HepG2 (cell line): Measurements from ENCODE around the gene PCDHGA7.

Source experiments
- BHLHE40 ChIP-seq: IDR thresholded peaks from 2 replicates; pipeline ENCODE4 v1.6.1; 2011; ENCODE audit warnings: low read length, improper control_type of control experiment
- KDM5B ChIP-seq: sonication (generic); formaldehyde crosslinking; IDR thresholded peaks from 2 replicates; pipeline ENCODE4 v1.4.0; 2020; ENCODE audit warnings: missing genetic modification reagents, mild to moderate bottlenecking, borderline replicate concordance
- TAF1 ChIP-seq: sonication (generic); formaldehyde crosslinking; IDR thresholded peaks from 2 replicates; pipeline ENCODE4 v1.4.0; 2020; ENCODE audit warnings: missing genetic modification reagents
- TCF12 ChIP-seq, 2 experiments: fragments of 450-650 bp in 1 of 2; sonication (generic) in 1 of 2; formaldehyde crosslinking in 1 of 2; IDR thresholded peaks; 2 replicates each; pipeline versions ENCODE4 v1.6.1 to v1.8.0; 2017 to 2022; ENCODE audit warnings: antibody characterized with exemption in 1 of 2, mild to moderate bottlenecking in 1 of 2, missing genetic modification reagents in 1 of 2, moderate library complexity in 1 of 2
- ZNF549 ChIP-seq: sonication (generic); formaldehyde crosslinking; IDR thresholded peaks from 2 replicates; pipeline ENCODE4 v1.5.0; 2020; ENCODE audit warnings: missing genetic modification reagents
- TF ChIP-seq, protein P1 (sequence below): sonication (generic); formaldehyde crosslinking; IDR thresholded peaks from 2 replicates; pipeline ENCODE4 v1.5.0; 2020; ENCODE audit warnings: mild to moderate bottlenecking, missing genetic modification reagents, moderate library complexity
- TF ChIP-seq, protein P2 (sequence below): sonication (generic); formaldehyde crosslinking; IDR thresholded peaks from 2 replicates; pipeline ENCODE4 v1.4.0; 2020; ENCODE audit warnings: missing genetic modification reagents, borderline replicate concordance
- TF ChIP-seq, protein P3 (sequence below): sonication (generic); formaldehyde crosslinking; IDR thresholded peaks from 2 replicates; pipeline ENCODE4 v1.8.1; 2023; ENCODE audit warnings: missing genetic modification reagents, inconsistent platforms, borderline replicate concordance
- TF ChIP-seq, protein P4 (sequence below): sonication (generic); formaldehyde crosslinking; IDR thresholded peaks from 2 replicates; pipeline ENCODE4 v1.8.0; 2022; ENCODE audit warnings: mild to moderate bottlenecking, missing genetic modification reagents, borderline replicate concordance
- TF ChIP-seq, protein P5 (sequence below), 2 experiments: IDR thresholded peaks; 2 replicates each; pipeline ENCODE4 v1.6.1; 2011 to 2012; ENCODE audit warnings: low read length in 2 of 2, borderline replicate concordance in 1 of 2, low read depth in 1 of 2, mild to moderate bottlenecking in 1 of 2, moderate library complexity in 1 of 2
- TF ChIP-seq, protein P6 (sequence below): sonication (generic); formaldehyde crosslinking; IDR thresholded peaks from 2 replicates; pipeline ENCODE4 v1.8.1; 2023; ENCODE audit warnings: missing genetic modification reagents, mild to moderate bottlenecking, borderline replicate concordance
- TF ChIP-seq, protein P7 (sequence below): sonication (generic); formaldehyde crosslinking; IDR thresholded peaks from 2 replicates; pipeline ENCODE4 v1.9.0; 2021; ENCODE audit warnings: missing genetic modification reagents, borderline replicate concordance

DNA sequence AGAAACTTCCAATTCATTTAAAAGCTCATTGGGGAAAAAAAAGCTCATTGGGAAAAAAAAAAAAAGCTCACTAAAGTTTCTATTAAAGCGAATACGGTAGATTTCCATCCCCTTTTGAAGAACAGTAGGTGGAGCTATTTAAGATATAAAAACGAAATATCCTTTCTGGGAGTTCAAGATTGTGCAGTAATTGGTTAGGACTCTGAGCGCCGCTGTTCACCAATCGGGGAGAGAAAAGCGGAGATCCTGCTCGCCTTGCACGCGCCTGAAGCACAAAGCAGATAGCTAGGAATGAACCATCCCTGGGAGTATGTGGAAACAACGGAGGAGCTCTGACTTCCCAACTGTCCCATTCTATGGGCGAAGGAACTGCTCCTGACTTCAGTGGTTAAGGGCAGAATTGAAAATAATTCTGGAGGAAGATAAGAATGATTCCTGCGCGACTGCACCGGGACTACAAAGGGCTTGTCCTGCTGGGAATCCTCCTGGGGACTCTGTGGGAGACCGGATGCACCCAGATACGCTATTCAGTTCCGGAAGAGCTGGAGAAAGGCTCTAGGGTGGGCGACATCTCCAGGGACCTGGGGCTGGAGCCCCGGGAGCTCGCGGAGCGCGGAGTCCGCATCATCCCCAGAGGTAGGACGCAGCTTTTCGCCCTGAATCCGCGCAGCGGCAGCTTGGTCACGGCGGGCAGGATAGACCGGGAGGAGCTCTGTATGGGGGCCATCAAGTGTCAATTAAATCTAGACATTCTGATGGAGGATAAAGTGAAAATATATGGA is 48.0 kb downstream of the PCDHGA7 start, which contains the start of gene PCDHGA12:
- TF ChIP-seq, protein P1, sequence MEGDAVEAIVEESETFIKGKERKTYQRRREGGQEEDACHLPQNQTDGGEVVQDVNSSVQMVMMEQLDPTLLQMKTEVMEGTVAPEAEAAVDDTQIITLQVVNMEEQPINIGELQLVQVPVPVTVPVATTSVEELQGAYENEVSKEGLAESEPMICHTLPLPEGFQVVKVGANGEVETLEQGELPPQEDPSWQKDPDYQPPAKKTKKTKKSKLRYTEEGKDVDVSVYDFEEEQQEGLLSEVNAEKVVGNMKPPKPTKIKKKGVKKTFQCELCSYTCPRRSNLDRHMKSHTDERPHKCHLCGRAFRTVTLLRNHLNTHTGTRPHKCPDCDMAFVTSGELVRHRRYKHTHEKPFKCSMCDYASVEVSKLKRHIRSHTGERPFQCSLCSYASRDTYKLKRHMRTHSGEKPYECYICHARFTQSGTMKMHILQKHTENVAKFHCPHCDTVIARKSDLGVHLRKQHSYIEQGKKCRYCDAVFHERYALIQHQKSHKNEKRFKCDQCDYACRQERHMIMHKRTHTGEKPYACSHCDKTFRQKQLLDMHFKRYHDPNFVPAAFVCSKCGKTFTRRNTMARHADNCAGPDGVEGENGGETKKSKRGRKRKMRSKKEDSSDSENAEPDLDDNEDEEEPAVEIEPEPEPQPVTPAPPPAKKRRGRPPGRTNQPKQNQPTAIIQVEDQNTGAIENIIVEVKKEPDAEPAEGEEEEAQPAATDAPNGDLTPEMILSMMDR (CRISPR knock-in tag) = peak; percentile 42
- no peak for TF ChIP-seq ZNF549
- TF ChIP-seq, protein P2, sequence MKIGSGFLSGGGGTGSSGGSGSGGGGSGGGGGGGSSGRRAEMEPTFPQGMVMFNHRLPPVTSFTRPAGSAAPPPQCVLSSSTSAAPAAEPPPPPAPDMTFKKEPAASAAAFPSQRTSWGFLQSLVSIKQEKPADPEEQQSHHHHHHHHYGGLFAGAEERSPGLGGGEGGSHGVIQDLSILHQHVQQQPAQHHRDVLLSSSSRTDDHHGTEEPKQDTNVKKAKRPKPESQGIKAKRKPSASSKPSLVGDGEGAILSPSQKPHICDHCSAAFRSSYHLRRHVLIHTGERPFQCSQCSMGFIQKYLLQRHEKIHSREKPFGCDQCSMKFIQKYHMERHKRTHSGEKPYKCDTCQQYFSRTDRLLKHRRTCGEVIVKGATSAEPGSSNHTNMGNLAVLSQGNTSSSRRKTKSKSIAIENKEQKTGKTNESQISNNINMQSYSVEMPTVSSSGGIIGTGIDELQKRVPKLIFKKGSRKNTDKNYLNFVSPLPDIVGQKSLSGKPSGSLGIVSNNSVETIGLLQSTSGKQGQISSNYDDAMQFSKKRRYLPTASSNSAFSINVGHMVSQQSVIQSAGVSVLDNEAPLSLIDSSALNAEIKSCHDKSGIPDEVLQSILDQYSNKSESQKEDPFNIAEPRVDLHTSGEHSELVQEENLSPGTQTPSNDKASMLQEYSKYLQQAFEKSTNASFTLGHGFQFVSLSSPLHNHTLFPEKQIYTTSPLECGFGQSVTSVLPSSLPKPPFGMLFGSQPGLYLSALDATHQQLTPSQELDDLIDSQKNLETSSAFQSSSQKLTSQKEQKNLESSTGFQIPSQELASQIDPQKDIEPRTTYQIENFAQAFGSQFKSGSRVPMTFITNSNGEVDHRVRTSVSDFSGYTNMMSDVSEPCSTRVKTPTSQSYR (CRISPR knock-in tag) = no peak
- TF ChIP-seq, protein P3, sequence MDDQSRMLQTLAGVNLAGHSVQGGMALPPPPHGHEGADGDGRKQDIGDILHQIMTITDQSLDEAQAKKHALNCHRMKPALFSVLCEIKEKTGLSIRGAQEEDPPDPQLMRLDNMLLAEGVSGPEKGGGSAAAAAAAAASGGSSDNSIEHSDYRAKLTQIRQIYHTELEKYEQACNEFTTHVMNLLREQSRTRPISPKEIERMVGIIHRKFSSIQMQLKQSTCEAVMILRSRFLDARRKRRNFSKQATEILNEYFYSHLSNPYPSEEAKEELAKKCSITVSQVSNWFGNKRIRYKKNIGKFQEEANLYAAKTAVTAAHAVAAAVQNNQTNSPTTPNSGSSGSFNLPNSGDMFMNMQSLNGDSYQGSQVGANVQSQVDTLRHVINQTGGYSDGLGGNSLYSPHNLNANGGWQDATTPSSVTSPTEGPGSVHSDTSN = no peak
- TF ChIP-seq, protein P4, sequence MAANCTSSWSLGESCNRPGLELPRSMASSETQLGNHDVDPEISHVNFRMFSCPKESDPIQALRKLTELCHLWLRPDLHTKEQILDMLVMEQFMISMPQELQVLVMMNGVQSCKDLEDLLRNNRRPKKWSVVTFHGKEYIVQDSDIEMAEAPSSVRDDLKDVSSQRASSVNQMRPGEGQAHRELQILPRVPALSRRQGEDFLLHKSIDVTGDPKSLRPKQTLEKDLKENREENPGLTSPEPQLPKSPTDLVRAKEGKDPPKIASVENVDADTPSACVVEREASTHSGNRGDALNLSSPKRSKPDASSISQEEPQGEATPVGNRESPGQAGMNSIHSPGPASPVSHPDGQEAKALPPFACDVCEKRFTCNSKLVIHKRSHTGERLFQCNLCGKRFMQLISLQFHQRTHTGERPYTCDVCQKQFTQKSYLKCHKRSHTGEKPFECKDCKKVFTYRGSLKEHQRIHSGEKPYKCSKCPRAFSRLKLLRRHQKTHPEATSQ (CRISPR knock-in tag) = no peak
- TF ChIP-seq, protein P5, sequence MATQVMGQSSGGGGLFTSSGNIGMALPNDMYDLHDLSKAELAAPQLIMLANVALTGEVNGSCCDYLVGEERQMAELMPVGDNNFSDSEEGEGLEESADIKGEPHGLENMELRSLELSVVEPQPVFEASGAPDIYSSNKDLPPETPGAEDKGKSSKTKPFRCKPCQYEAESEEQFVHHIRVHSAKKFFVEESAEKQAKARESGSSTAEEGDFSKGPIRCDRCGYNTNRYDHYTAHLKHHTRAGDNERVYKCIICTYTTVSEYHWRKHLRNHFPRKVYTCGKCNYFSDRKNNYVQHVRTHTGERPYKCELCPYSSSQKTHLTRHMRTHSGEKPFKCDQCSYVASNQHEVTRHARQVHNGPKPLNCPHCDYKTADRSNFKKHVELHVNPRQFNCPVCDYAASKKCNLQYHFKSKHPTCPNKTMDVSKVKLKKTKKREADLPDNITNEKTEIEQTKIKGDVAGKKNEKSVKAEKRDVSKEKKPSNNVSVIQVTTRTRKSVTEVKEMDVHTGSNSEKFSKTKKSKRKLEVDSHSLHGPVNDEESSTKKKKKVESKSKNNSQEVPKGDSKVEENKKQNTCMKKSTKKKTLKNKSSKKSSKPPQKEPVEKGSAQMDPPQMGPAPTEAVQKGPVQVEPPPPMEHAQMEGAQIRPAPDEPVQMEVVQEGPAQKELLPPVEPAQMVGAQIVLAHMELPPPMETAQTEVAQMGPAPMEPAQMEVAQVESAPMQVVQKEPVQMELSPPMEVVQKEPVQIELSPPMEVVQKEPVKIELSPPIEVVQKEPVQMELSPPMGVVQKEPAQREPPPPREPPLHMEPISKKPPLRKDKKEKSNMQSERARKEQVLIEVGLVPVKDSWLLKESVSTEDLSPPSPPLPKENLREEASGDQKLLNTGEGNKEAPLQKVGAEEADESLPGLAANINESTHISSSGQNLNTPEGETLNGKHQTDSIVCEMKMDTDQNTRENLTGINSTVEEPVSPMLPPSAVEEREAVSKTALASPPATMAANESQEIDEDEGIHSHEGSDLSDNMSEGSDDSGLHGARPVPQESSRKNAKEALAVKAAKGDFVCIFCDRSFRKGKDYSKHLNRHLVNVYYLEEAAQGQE (IDR thresholded peaks at IDR 0.05; ENCODE audit: borderline replicate concordance in 1 of 2, low read depth in 1 of 2, low read length in 2 of 2) = no peak
- TF ChIP-seq TAF1 (CRISPR knock-in tag) = no peak
- TF ChIP-seq, protein P6, sequence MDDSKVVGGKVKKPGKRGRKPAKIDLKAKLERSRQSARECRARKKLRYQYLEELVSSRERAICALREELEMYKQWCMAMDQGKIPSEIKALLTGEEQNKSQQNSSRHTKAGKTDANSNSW (CRISPR knock-in tag) = no peak
- no peak for TF ChIP-seq TCF12 (IDR thresholded peaks at IDR 0.05)
- TF ChIP-seq TCF12 (CRISPR knock-in tag; IDR thresholded peaks at IDR 0.05) = no peak
- TF ChIP-seq KDM5B (CRISPR knock-in tag) = no peak
- TF ChIP-seq BHLHE40 = no peak
- TF ChIP-seq, protein P7, sequence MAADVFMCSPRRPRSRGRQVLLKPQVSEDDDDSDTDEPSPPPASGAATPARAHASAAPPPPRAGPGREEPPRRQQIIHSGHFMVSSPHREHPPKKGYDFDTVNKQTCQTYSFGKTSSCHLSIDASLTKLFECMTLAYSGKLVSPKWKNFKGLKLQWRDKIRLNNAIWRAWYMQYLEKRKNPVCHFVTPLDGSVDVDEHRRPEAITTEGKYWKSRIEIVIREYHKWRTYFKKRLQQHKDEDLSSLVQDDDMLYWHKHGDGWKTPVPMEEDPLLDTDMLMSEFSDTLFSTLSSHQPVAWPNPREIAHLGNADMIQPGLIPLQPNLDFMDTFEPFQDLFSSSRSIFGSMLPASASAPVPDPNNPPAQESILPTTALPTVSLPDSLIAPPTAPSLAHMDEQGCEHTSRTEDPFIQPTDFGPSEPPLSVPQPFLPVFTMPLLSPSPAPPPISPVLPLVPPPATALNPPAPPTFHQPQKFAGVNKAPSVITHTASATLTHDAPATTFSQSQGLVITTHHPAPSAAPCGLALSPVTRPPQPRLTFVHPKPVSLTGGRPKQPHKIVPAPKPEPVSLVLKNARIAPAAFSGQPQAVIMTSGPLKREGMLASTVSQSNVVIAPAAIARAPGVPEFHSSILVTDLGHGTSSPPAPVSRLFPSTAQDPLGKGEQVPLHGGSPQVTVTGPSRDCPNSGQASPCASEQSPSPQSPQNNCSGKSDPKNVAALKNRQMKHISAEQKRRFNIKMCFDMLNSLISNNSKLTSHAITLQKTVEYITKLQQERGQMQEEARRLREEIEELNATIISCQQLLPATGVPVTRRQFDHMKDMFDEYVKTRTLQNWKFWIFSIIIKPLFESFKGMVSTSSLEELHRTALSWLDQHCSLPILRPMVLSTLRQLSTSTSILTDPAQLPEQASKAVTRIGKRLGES (CRISPR knock-in tag) = no peak
